ENCODE results near the gene BMP2K.

DNA sequence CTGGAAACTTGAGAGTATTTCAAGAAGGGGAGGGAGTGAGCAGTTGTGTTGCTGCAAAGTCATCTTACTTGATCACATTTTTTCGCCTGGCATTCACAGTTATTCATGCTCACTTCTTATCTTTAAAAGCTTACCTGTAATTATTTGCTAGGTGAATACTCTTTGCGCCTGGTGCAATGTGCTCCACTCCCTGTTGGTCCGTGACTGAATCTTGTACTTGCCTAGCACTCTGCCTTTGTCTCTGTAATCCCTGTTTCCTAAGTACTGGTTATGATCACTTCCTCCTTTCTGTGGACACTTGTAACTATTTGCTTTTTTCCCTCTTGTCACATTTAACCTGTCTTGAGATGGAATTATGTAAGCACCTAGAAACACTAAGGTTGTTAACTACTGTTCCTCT, 5.8 kb downstream of the BMP2K start:
- TF ChIP-seq POLR2AphosphoS5 (IDR thresholded peaks at IDR 0.05) (no peak), POLR2A (IDR thresholded peaks at IDR 0.05) (no peak)
- TF ChIP-seq, protein P1, sequence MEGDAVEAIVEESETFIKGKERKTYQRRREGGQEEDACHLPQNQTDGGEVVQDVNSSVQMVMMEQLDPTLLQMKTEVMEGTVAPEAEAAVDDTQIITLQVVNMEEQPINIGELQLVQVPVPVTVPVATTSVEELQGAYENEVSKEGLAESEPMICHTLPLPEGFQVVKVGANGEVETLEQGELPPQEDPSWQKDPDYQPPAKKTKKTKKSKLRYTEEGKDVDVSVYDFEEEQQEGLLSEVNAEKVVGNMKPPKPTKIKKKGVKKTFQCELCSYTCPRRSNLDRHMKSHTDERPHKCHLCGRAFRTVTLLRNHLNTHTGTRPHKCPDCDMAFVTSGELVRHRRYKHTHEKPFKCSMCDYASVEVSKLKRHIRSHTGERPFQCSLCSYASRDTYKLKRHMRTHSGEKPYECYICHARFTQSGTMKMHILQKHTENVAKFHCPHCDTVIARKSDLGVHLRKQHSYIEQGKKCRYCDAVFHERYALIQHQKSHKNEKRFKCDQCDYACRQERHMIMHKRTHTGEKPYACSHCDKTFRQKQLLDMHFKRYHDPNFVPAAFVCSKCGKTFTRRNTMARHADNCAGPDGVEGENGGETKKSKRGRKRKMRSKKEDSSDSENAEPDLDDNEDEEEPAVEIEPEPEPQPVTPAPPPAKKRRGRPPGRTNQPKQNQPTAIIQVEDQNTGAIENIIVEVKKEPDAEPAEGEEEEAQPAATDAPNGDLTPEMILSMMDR (IDR thresholded peaks at IDR 0.05): no peak
